ENCODE results near the gene CDC42EP1.

GRCh38 chr22:37556710-37557109 is 3.6 kb upstream of the CDC42EP1 start:
- no peak for TF ChIP-seq EP300 (conservative IDR thresholded peaks at IDR 0.05; ENCODE audit: poor library complexity, severe bottlenecking)
- no peak for TF ChIP-seq CTCF (IDR thresholded peaks at IDR 0.05; ENCODE audit: poor library complexity, severe bottlenecking)
- TF ChIP-seq EZH2 (IDR thresholded peaks at IDR 0.05; ENCODE audit: borderline replicate concordance, insufficient read depth, low read length, poor library complexity, severe bottlenecking) = no peak
- TF ChIP-seq RAD21 (conservative IDR thresholded peaks at IDR 0.05) = no peak
- no peak for TF ChIP-seq REST (IDR thresholded peaks at IDR 0.05; ENCODE audit: borderline replicate concordance)
- TF ChIP-seq POLR2AphosphoS5 (IDR thresholded peaks at IDR 0.05) = no peak
